HCT116 (cell line): ENCODE results near the gene ZNF580. TPM values are rescaled to one million over a fixed set of nuclear protein-coding genes. Genes with fewer than 3 reads are reported as not detected.
A peak's percentile ranks its signal among the peaks of the same experiment; 100 is the strongest.

ENCODE experiments used
- ATAC-seq: fragments of 200-7000 bp; cut with Tn5 transposase; 2 replicates; pipeline ENCODE4 v1.9.1; 2020; ENCODE audit warnings: mild to moderate bottlenecking, moderate library complexity
- BruUV-seq: library from RNA; stranded (reverse); fragments of 400-500 nt; replicated peaks from 2 replicates; lab custom pipeline; 2021; lab: Mats Ljungman, UMichigan
- CTCF ChIA-PET: fragments of 300-600 bp; sonication (Branson Sonifier 250); formaldehyde crosslinking; loops from one replicate; lab custom pipeline; 2021; ENCODE audit warnings: antibody characterized with exemption; lab: Charles Lee
- POLR2A ChIA-PET: fragments of 300-600, 350-600 bp; sonication (Branson Sonifier 250); formaldehyde crosslinking; loops from one replicate; lab custom pipeline; 2021; ENCODE audit warnings: antibody characterized with exemption; lab: Charles Lee
- RAD21 ChIA-PET, 2 experiments: fragments of 300-600 bp; sonication (Branson Sonifier 250); formaldehyde crosslinking; loops; one replicate each; lab custom pipeline; 2023; ENCODE audit warnings: low total read pairs in 2 of 2; ENCODE audit not compliant: uncharacterized antibody in 2 of 2, unreplicated experiment in 2 of 2, low non-redundant PET in 1 of 2; lab: Charles Lee
- DNase-seq: peaks from one replicate; pipeline ENCODE4 v3.0.0-alpha.2; 2010; ENCODE audit warnings: low read depth, low spot score
- H2AFZ ChIP-seq: fragments of 200-600 bp; shearing (Covaris generic), sonication (generic); 2 replicates; pipeline ENCODE4 v1.6.1; 2017; ENCODE audit warnings: low read depth, mixed run types, mixed read lengths, antibody characterized with exemption, low read length; ENCODE audit not compliant: poor library complexity, severe bottlenecking
- H3K27ac ChIP-seq: 2 replicates; pipeline ENCODE4 v1.5.1; 2012; ENCODE audit warnings: low read depth, low read length
- H3K27me3 ChIP-seq: fragments of 200-600 bp; sonication (generic); 2 replicates; pipeline ENCODE4 v1.6.1; 2016; ENCODE audit warnings: mixed run types, low read length, mixed read lengths; ENCODE audit not compliant: insufficient read depth
- H3K36me3 ChIP-seq, 2 experiments: fragments of 200-500 bp in 1 of 2; fragments of 200-600 bp in 1 of 2; sonication (Bioruptor generic) in 1 of 2; sonication (generic) in 1 of 2; 2 replicates each; pipeline versions ENCODE4 v1.5.1 to v1.6.1; 2014 to 2016; ENCODE audit warnings: low read length in 2 of 2, inconsistent platforms in 1 of 2, mixed read lengths in 1 of 2, mixed run types in 1 of 2; ENCODE audit not compliant: insufficient read depth in 2 of 2, control insufficient read depth in 1 of 2
- H3K4me1 ChIP-seq, 2 experiments: fragments of 200-600 bp in 1 of 2; sonication (generic) in 1 of 2; 2 replicates each; pipeline versions ENCODE4 v1.5.1 to v1.6.1; 2012 to 2017; ENCODE audit warnings: low read length in 2 of 2, inconsistent platforms in 1 of 2, mild to moderate bottlenecking in 1 of 2, mixed read lengths in 1 of 2, mixed run types in 1 of 2, moderate library complexity in 1 of 2; ENCODE audit not compliant: insufficient read depth in 2 of 2, control insufficient read depth in 1 of 2
- H3K4me2 ChIP-seq: fragments of 200-600 bp; sonication (generic); 2 replicates; pipeline ENCODE4 v1.6.1; 2017; ENCODE audit warnings: mixed run types, low read length, mixed read lengths
- H3K4me3 ChIP-seq, 2 experiments: fragments of 200-600 bp in 1 of 2; sonication (generic) in 1 of 2; replicated peaks in 1 of 2; 2 replicates each; pipeline ENCODE4 v1.5.1; 2011 to 2016; ENCODE audit warnings: low read length in 2 of 2, control low read depth in 1 of 2, low read depth in 1 of 2, mild to moderate bottlenecking in 1 of 2, mixed read lengths in 1 of 2, mixed run types in 1 of 2
- H3K79me2 ChIP-seq: fragments of 200-600 bp; sonication (generic); 2 replicates; pipeline ENCODE4 v1.6.1; 2017; ENCODE audit warnings: mild to moderate bottlenecking, mixed run types, low read length, moderate library complexity, mixed read lengths; ENCODE audit not compliant: insufficient read depth
- H3K9ac ChIP-seq: fragments of 200-600 bp; sonication (generic); 2 replicates; pipeline ENCODE4 v1.6.1; 2016; ENCODE audit warnings: low read length, mixed read lengths
- H3K9me2 ChIP-seq: fragments of 200-600 bp; sonication (generic), shearing (Covaris generic); 2 replicates; pipeline ENCODE4 v1.6.1; 2017; ENCODE audit warnings: mixed run types, mild to moderate bottlenecking, moderate library complexity; ENCODE audit not compliant: insufficient read depth
- H3K9me3 ChIP-seq, 2 experiments: fragments of 200-500 bp in 1 of 2; fragments of 200-600 bp in 1 of 2; sonication (Bioruptor generic) in 1 of 2; sonication (generic) in 1 of 2; 2 replicates each; pipeline ENCODE4 v1.6.1; 2014 to 2017; ENCODE audit warnings: low read length in 2 of 2, mixed read lengths in 2 of 2, inconsistent platforms in 1 of 2, low read depth in 1 of 2, mild to moderate bottlenecking in 1 of 2, mixed run types in 1 of 2, moderate library complexity in 1 of 2; ENCODE audit not compliant: control insufficient read depth in 1 of 2, insufficient read depth in 1 of 2
- H4K20me1 ChIP-seq: fragments of 200-600 bp; sonication (generic), shearing (Covaris generic); 2 replicates; pipeline ENCODE4 v1.6.1; 2017; ENCODE audit warnings: mixed run types, mild to moderate bottlenecking, moderate library complexity; ENCODE audit not compliant: insufficient read depth
- EZH2 ChIP-seq: fragments of 200-600 bp; sonication (generic); IDR thresholded peaks from 2 replicates; pipeline ENCODE4 v1.6.1; 2017; ENCODE audit warnings: antibody characterized with exemption, mixed run types
- JUND ChIP-seq: IDR thresholded peaks from 2 replicates; pipeline ENCODE4 v1.6.1; 2012
- MAX ChIP-seq: IDR thresholded peaks from 2 replicates; pipeline ENCODE4 v1.6.1; 2012
- POLR2A ChIP-seq: IDR thresholded peaks from 2 replicates; pipeline ENCODE4 v1.7.0; 2011; ENCODE audit warnings: borderline replicate concordance; ENCODE audit not compliant: insufficient read depth, insufficient read length; ENCODE audit errors: extremely low read depth
- SRF ChIP-seq: IDR thresholded peaks from 2 replicates; pipeline ENCODE4 v1.6.1; 2012; ENCODE audit warnings: low read depth
- intact Hi-C: fragments of 100-400 bp; cut with micrococcal nuclease; formaldehyde crosslinking; loops from 2 replicates; pipeline ENCODE4 v1.10.0; 2022
- total RNA-seq: library from RNA; stranded (reverse); gene quantifications from one replicate; pipeline ENCODE4 v1.2.1, GENCODE V29; 2021; ENCODE audit not compliant: unreplicated experiment

ZNF580 gene
- total RNA-seq, 1 experiment from 2014 or later: 36.7 TPM

DNA sequence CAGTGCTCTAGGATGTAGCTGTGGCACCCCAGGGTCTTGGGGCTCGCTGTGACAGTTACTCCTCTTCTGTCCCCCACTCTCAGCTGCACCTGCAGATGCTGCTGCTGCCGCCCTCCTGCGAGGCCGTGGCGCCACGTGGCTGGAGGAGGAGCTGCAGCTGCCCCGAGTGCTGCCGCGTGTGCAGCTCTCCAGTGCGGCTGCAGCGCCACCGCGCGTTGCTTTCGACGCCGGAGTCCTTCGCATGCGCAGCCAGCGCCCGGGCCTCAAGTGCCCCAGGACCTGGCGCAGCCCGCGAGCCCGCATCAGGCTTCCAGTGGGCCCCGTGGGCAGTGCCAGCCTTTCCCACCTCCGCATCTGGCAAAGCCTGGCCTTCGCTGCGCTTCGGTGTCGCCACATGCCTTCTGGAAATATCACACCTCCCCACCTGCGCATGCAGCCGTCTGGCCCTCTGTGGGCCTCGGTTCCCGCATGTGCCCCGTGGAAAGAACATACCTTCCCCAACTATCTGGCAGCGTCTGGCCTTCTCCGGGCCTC is 692 bp upstream of the ZNF580 start:
- Histone ChIP-seq H3K4me3 (peak overlapping the region; percentile 94 to 97), H3K9ac (peak overlapping the region; percentile 99)
- DNase-seq: no peak

GRCh38 chr19:55641426-55642152 is 787 bp downstream of the ZNF580 start:
- intact Hi-C loops: no loop called here
- TSS peak; percentile 29 for BruUV-seq
- RAD21 ChIA-PET: no interaction called here
- H3K79me2 ChIP-seq: peaks cover 72% of the 10 kb centered on the region
- H3K36me3 ChIP-seq: peaks cover 12 to 14% of the 10 kb centered on the region in 2 experiments; a peak in 3 of 4 replicates
- peaks cover 19 to 57% of the 10 kb centered on the region in 2 experiments; a peak in 3 of 4 replicates for H3K4me1 ChIP-seq
- H2AFZ ChIP-seq: no peak overlapping the region
- H4K20me1 ChIP-seq: no peaks in the 10 kb centered on the region
- H3K4me2 ChIP-seq: peak overlapping the region; percentile 75
- no peak for DNase-seq
- peak overlapping the region; percentile 94 to 97 for H3K4me3 ChIP-seq
- TF ChIP-seq JUND: 0 out of 2 replicates have a peak, but pooled peaks have one; percentile 7
- TF ChIP-seq POLR2A: peak; percentile 54
- TF ChIP-seq EZH2: no peak
- TF ChIP-seq, all 23 proteins: peak for 2
- POLR2A ChIA-PET: interaction anchor here (1.3 to 1.9 kb wide), 2 partner anchors 13 to 17 kb away, joined by 4 to 15 read pairs; partner anchors contain the start of genes U2AF2 and ZNF784
- Histone ChIP-seq H3K9ac (peak overlapping the region; percentile 99), H3K9me3 (no peaks in the 10 kb centered on the region), H3K9me2 (no peaks in the 10 kb centered on the region), H3K27ac (peak overlapping the region; percentile 96), H3K27me3 (no peaks in the 10 kb centered on the region)
- CTCF ChIA-PET: interaction anchor here (0.6 to 2.8 kb wide), 2 partner anchors 13 to 30 kb away, joined by 3 to 12 read pairs; partner anchors contain the start of gene U2AF2
- ATAC-seq: peak; percentile 2; the same call in 1 of the 2 replicates

More for the DNA sequence above, 692 bp upstream of the ZNF580 start:
- Histone ChIP-seq H3K9me3 (no peaks in the 10 kb centered on the region), H3K4me2 (peak overlapping the region; percentile 75), H3K9me2 (no peaks in the 10 kb centered on the region), H3K79me2 (peaks cover 81% of the 10 kb centered on the region), H3K27ac (peak overlapping the region; percentile 96), H3K4me1 (peaks cover 26 to 64% of the 10 kb centered on the region in 2 experiments), H3K27me3 (no peaks in the 10 kb centered on the region), H2AFZ (no peak overlapping the region), H3K36me3 (peaks cover 6 to 7% of the 10 kb centered on the region in 2 experiments; a peak in 3 of 4 replicates), H4K20me1 (no peaks in the 10 kb centered on the region)
- ATAC-seq: no peak
- intact Hi-C loops: no loop called here
- TSS peak; percentile 65 for BruUV-seq
- POLR2A ChIA-PET: no interaction called here
- peak; percentile 73 for TF ChIP-seq MAX
- no peak for TF ChIP-seq SRF
- CTCF ChIA-PET: interaction anchor here (1.0 kb wide), 1 partner anchor 15 kb away, joined by 5 read pairs; the partner anchor contains the start of gene U2AF2
- RAD21 ChIA-PET: no interaction called here
